ENCODE measurements around the gene BNC2. TPM values are rescaled to one million over a fixed set of nuclear protein-coding genes. Genes with fewer than 3 reads are reported as not detected.

BNC2 gene
- total RNA-seq, 4 donors from 2014 or later, result 3.8 to 14.9 (median 8.2) TPM

DNA sequence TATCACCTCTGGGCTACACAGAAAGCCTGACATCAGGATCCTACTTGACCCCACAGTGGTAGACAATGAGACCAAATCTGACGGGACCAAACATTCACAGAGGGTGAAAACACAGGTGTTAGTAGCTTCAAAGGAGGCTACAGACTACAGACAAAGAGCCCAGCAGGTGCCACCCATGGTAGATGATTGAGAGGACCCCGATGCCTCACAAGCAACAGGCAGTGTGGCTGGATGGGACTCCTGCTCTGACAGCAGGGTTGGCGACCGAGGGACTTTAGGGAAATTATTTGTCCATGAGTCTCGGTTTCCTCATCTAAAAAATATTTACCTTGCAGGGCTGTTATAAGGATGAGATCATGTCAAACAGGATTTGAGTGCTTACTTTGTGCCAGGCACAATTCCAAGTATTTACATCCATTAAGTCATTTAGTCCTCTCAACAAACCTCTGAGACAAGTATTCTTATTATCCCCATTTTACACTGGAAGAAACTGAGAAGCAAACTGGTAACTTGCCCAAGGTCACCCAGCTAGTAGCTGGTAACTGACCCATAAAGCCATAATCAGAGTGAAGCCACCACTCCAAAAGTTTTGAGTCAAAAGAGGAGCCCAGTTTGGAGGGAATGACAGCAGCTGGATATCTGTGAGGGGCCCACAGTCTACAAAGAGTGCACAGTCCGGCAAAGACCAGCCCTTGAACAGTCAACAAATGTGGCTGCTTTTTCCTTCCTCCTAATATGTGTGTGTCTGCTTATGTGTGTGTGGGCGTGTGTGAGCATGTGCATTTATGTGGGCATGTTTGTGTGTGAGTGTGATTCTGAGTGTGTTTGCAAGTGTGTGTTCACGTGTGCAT lies 502.0 kb downstream of the BNC2 start:
- H3K27me3 ChIP-seq, result no peaks in the 10 kb centered on the region
- H3K4me1 ChIP-seq, result no peaks in the 10 kb centered on the region
- no peak overlapping the region for H3K4me3 ChIP-seq (replicated peaks in 1 of 3)
- no peak overlapping the region for H3K27ac ChIP-seq
- intact Hi-C loops (cut with DNase I), result no loop called here
- H3K36me3 ChIP-seq, result no peaks in the 10 kb centered on the region
- DNase-seq, result no peak
- no peak for TF ChIP-seq POLR2A (IDR thresholded peaks at IDR 0.05)
- TF ChIP-seq, protein P1, sequence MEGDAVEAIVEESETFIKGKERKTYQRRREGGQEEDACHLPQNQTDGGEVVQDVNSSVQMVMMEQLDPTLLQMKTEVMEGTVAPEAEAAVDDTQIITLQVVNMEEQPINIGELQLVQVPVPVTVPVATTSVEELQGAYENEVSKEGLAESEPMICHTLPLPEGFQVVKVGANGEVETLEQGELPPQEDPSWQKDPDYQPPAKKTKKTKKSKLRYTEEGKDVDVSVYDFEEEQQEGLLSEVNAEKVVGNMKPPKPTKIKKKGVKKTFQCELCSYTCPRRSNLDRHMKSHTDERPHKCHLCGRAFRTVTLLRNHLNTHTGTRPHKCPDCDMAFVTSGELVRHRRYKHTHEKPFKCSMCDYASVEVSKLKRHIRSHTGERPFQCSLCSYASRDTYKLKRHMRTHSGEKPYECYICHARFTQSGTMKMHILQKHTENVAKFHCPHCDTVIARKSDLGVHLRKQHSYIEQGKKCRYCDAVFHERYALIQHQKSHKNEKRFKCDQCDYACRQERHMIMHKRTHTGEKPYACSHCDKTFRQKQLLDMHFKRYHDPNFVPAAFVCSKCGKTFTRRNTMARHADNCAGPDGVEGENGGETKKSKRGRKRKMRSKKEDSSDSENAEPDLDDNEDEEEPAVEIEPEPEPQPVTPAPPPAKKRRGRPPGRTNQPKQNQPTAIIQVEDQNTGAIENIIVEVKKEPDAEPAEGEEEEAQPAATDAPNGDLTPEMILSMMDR (IDR thresholded peaks at IDR 0.05), result no peak
- 89 to 93% methylated on average over 8 of the region's 8 CpGs for WGBS, 2 donors
- H3K9me3 ChIP-seq, result no peaks in the 10 kb centered on the region

DNA sequence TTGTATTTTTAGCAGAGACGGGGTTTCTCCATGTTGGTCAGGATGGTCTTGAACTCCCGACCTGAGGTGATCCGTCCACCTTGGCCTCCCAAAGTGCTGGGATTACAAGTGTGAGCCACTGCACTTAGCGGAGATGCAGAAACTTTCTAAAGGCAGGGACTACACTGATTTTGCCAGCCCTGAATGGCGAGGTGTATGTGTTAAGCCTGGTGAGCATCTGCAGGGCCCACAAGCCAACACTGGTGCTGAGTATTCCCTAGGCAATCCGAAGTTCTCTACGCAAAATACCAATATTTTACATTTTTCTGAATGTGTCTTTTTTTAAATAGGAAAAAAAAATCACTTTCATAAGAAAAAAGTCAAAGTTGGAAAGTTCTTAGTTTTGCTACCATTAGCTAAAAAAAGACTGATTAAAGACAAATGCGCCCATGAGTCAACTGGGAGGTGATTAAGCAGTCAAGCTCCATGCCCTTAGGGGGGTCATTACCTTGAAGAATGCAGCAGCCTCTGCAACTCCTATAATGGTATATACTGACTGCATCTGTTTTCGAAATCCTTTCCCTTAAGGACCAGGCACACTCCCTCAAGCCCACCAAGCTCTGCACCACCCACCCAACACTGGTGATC lies 502.8 kb downstream of the BNC2 start:
- Histone ChIP-seq H3K4me3 (replicated peaks in 1 of 3) (no peak overlapping the region), H3K27me3 (no peaks in the 10 kb centered on the region), H3K9me3 (no peaks in the 10 kb centered on the region), H3K36me3 (no peaks in the 10 kb centered on the region), H3K4me1 (no peaks in the 10 kb centered on the region), H3K27ac (no peak overlapping the region)
- WGBS, 2 donors, result 91 to 92% methylated on average over 8 to 9 of the region's 9 CpGs
- DNase-seq, result no peak
- no peak for TF ChIP-seq POLR2A (IDR thresholded peaks at IDR 0.05)
- TF ChIP-seq, protein P1 (IDR thresholded peaks at IDR 0.05), result no peak
- intact Hi-C loops (cut with DNase I), result no loop called here

DNA sequence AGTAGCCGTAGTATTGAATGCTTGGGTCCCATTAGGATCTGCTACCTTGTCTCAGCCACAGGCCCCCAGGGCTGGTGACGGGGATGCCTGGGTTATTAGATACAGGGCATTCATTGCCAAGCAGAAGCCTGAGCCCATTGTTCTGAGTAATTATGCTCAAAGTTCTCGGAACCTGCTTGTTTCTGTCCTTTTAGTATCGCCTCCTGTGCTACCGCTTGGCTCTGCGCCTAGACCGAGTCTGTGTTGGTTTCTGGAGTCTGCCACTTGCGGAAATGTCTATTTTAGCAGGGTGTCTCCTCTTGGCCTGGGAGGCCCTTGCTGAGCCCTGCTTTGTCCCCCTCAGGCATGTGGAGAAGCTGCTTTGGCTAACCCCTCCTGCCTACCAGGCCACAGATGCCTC lies 506.1 kb downstream of the BNC2 start:
- no peaks in the 10 kb centered on the region for H3K36me3 ChIP-seq
- no peak overlapping the region for H3K4me3 ChIP-seq (replicated peaks in 1 of 3)
- H3K27ac ChIP-seq, result no peak overlapping the region
- WGBS, 2 donors, result 71 to 96% methylated on average over 8 of the region's 8 CpGs
- peak; percentile 5 to 34 for DNase-seq
- no peaks in the 10 kb centered on the region for H3K4me1 ChIP-seq
- intact Hi-C loops (cut with DNase I), result no loop called here
- H3K9me3 ChIP-seq, result no peaks in the 10 kb centered on the region
- TF ChIP-seq, protein P1 (IDR thresholded peaks at IDR 0.05), result no peak
- no peak for TF ChIP-seq POLR2A (IDR thresholded peaks at IDR 0.05)
- no peaks in the 10 kb centered on the region for H3K27me3 ChIP-seq

DNA sequence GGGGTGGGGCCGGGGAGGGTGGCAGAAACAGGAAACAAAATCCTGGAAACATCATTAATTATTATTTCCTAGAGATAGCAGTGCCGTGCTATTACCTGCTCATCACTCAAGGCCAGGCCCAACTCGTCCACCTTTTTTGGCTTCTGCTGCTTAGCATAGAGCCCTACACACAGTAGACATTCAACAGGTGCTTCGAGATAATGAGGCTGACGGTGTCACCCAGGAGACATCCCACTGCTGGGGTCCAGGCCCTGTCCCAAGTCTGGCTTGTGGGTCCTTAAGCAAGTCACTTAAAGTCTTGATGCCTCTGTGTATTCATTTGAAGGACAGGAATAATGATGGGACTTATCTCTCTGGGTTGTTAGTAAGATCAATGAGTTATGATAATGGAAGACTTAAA lies 506.6 kb downstream of the BNC2 start:
- WGBS, 2 donors, result 79 to 81% methylated on average over 5 of the region's 5 CpGs
- H3K4me3 ChIP-seq (replicated peaks in 1 of 3), result no peak overlapping the region
- H3K27me3 ChIP-seq, result no peaks in the 10 kb centered on the region
- no peaks in the 10 kb centered on the region for H3K9me3 ChIP-seq
- TF ChIP-seq, protein P1 (IDR thresholded peaks at IDR 0.05), result no peak
- no peak for TF ChIP-seq POLR2A (IDR thresholded peaks at IDR 0.05)
- no peaks in the 10 kb centered on the region for H3K4me1 ChIP-seq
- intact Hi-C loops (cut with DNase I), result no loop called here
- no peaks in the 10 kb centered on the region for H3K36me3 ChIP-seq
- H3K27ac ChIP-seq, result no peak overlapping the region
- DNase-seq, result no peak
